Stimulated activated CD8-positive, alpha-beta memory T cell treated with anti-CD3 and anti-CD28 coated beads, Interleukin-2, amount 100 ng/mL, for 48 hours (primary cell): ENCODE data around the gene CCL3.
"Not testable (repeated sequence)": the region's sequence is repeated elsewhere in the genome, so short reads cannot be mapped to it uniquely, and the experiment has no call there.

Experiments
- DNase-seq, 2 donors: peaks; one replicate each; pipeline ENCODE4 v3.0.0-alpha.2; 2020; ENCODE audit warnings: low read depth in 2 of 2

Gene CCL3

DNA sequence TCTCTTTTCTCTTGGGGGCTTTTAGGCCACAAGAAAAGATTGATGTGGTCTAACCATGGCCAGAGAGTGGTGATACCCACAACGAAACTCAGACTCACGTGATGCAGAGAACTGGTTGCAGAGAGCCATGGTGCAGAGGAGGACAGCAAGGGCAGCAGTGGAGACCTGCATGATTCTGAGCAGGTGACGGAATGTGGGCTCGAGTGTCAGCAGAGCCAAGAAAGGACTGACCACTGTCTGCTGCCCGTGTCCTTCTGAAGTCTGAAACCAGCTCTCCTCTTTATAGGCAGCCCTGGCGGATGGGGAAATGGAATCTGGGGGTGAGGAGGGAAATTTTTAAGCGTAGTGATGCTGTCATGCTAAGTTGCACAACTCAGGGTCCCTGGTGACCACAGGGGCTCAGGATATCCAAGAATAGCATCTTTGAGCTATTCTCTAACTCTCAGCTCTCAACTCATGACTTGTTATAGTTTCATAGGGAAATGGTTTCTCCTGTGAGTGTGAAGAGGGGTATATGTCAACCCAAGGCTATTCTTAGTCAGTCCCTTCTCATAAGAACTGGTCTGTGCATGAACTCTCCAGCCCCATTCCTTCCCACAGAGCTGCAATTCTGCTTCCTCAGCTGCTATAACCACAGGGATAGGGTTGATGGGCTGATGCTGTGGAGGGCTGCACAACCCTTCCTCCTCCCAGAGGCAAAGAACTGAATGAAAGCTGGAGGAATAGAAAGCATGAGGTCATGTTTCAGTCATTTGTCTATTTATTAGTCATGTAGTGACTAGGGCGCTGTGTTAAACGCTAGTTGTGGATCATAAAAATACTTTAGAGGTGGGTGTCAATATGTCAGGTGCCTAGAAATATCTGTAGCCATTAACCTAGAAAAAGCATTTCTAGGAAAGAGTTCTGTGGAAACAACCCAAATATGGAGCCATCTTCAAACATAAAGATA lies at the start of gene CCL3:
CCL3 (minus strand) TSS at position 256 of the 949 bp plus-strand sequence; CDS start at position 171, 85 bp downstream.
- no peak for DNase-seq

DNA sequence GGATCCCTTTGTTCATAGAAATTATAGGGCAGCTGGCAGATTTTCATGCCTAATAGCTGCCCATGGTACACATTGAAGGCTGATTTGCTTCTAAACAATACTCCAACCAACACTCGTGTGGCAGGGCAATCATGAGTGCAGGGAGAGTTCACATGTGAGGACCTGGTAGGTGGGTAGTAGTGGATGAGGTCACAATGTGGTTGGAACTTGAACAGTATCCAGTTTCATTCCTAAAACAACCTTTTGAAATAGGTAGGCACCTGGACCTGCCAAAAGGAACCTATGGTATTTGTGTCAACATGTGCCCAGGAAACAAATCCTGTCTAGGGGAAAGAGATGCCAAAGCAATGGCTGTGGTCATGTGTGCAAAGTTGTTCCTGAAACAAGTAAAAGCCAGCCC lies 46.5 kb upstream of the CCL3 start:
- DNase-seq = no peak

DNA sequence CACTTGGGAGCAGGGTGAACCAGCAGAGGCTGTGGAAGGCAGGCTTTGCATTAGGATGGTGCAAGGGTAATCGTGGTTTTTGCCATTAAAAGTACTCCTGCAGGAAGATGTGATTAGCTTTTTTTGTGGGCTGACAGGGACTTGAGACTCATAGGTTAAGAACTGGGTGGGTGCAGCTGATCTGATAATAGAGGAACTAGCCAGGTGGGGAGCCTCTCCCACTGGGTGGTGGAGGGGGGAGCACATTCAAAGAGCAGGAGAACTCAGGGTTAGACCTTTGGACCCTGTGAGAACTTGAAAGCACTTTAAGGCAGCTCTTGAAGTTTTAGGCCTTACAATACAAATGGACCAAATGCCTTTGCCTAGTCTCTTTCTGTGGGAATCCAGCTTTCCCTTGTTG lies 46.1 kb upstream of the CCL3 start:
- no peak for DNase-seq

DNA sequence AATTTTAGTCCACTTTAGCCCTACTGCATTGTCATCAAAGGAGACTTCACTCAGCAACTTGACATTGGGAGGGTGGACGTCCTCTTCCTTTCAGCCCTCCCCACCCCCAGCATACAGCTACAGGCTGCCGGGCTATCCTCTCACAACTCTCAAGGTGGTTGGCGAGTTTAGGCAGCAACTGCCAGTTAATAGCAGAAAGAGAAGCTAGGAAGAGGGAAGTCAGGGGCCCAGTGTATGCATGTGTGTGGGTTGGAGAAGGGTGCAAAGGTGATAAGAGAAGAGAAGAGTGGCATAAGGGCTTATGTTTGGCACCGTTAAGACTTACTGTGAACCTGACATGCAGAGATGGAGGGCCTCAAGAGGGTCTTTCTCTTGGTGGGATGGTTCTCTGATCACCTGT lies 45.5 kb upstream of the CCL3 start:
- DNase-seq = no peak

DNA sequence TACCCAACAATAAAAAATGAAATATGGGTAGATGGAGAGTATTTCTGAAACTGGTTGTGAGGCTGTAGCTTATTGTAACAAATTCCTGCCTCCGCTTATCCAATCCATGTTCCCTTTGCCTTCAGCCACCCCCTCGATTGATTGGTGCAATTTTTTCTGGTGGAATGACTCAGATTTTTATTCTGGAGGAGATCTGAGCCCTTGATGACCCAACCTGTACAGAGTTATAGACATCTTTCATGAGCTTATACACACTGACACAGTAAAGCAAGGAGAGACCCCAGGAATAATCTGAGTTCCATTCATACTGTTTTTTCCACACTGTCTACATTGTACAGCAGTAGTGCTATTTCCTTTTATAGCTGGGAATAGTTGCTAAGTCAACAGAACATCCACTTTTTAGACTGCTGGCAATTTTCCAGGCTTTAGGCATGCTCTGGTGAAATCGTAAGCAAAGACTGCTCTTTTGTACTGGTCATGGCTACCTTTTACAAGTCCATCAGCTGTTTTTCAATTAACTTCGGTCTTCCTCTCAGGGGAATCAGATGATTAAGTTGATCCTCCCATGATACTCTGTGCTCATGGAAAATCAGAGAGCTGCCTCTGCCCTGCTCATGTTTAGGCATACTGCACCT lies 43.8 kb upstream of the CCL3 start:
- DNase-seq = no peak

DNA sequence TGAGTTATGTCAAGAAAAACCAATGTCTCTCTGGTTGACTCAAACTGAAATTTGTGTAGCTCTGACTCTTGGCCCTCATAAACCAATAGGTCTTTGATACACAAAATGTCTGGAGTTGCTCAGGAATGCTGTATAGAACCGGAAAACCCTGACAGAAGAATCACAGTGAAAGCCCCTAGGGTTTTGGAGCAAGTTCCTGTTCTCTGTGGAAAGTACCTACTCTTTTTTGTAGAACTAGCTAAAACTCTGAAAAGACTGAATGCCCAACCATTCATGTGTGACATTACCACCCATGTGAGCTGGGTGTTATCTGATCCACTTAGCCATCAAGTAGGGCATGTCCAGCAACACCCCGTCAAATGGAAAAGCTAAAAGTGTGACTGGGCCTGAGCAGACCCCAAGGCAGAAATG lies 42.5 kb upstream of the CCL3 start:
- no peak for DNase-seq

DNA sequence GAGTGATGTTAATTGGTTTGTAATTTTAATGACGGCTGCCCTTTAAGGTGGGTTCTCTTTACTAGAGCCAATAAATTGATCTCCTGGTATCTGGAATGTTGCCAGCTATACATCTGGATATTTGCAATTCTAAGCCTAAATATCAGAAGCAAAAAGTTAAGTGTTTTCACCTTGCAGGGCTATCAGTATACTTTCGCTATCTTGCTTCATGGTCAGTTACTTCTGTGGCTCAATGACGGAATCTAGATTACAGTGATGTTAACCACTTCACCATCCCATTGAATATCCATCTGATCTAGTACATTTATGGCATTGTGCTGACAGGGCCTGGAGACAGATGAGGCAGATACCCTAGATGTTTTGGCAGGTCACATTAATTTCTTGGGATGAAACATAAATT lies 42.0 kb upstream of the CCL3 start:
- DNase-seq = no peak

DNA sequence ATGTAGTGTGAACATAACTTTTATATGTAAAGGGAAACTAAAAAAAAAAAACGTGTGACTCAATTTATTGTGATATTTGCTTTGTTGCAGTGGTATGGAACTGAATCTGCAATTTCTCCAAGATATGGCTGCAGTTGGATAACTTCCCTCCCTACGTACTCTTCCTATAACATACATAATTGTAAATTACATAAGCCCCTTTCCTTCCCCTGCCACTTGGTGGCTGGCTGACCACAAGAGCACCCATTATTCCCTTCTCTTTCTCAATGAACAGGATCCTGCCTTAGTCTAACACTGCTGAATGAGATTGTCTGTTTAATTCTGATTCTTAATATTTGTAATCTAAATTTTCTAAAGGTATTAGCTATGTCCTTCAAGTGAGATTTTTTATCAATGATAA lies 41.5 kb upstream of the CCL3 start:
- no peak for DNase-seq

DNA sequence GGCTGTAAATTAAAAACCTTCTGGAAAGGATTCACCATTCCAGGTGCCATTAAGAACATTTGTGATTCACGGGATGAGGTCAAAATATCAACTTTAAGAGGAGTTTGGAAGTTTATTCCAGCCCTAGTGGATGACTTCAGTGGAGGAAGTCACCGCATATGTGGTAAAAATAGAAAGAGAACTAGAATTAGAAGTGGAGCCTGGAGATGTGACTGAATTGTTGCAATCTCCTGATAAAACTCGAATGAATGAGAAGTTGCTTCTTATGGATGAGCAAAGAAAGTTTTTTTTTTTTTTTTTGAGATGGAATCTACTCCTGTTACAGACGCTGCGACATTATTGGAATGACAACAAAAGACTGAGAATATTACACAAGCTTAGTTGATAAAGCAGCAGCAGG lies 40.4 kb upstream of the CCL3 start:
- no peak for DNase-seq

DNA sequence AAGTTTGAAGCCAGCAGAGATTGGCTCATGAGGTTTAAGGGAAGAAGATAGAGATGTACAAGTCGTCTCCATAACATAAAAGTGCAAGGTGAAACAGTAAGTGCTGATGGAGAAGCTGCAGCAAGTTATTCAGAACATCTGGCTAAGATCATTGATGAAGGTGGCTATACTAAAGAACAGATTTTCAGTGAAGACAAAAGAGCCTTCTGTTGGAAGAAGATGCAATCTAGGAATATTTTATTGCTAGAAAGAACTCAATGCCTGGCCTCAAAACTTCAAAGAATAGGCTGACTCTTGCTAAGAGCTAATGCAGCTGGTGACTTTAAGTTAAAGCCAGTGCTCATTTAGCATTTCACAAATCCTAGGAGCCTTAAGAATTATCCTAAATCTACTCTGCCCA lies 39.7 kb upstream of the CCL3 start:
- no peak for DNase-seq

DNA sequence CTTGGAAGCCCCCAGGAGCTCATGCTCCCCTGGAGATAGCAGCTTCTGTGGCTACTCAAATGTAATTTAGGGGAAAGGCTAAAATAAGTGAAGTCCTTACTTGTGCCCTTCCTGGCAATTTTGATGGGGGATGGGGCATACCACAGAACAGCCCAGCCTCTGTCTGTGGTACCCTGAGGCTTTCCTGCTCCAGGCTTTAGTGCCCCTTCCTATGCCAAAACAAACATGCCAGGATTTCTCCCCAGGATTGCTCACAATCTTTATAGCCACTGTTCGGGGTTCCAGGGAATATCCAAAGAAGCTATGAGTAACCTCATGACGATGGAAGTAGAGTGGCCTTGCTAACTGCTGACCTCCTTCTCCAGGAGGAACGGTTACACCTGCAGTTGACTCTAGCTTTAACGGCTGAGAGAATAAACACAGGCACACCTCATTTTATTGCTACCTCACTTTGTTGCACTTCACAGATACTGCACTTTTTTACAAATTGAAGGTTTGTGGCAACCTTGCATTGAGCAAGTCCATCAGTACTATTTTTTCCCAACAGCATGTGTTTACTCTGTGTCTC lies 38.6 kb upstream of the CCL3 start:
- no peak for DNase-seq

DNA sequence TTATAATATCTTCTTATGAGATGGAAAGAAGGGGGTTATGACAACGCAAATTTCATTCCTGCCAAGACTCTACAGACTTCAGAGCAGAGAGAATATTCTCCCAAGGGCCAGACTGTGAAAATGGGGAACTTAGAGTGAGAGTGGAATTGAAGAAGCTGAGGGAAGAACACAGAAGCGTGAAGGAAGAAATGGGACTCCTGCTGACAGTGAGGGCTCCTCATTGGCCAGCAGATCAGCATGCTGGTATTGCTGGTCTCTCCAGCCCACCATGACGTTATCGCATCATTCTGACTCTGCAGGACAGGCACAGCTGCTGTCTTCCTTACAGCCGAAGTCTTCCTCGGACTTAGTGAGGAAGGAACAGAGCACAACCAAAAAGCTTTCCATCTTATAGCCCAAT lies 38.0 kb upstream of the CCL3 start:
- no peak for DNase-seq

DNA sequence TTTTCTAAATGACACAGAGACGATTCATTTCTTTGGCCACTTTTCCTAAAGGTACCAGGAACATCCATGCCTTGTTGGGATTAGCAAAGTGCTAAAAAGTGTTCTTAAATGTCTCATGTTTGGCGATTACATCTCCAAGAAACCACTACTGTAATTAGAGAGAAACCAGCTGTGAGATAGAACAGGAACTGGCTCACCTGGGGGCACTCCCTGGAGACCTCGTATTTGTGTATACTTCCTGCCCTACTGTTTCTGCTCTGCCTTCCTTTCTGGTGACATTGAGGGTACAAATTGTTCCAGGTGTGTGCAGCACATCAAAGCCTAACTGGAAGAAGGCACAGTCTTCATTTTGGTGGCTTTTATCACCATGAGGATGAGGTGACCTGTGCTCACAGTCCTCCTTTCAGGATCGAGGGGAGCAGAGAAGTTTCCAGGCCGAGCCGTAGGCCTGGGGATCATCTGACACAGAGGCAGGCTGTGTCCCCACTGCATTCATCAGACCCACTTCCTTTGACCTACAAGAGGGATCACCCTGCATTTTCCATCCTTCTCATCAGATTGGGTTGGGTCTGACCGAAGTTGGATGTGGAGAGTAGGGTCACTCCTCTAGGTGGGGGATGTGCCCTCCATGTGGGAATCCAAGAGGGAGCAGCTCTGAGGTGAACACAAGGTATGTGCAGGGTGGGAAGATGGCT lies 37.4 kb upstream of the CCL3 start:
- no peak for DNase-seq

DNA sequence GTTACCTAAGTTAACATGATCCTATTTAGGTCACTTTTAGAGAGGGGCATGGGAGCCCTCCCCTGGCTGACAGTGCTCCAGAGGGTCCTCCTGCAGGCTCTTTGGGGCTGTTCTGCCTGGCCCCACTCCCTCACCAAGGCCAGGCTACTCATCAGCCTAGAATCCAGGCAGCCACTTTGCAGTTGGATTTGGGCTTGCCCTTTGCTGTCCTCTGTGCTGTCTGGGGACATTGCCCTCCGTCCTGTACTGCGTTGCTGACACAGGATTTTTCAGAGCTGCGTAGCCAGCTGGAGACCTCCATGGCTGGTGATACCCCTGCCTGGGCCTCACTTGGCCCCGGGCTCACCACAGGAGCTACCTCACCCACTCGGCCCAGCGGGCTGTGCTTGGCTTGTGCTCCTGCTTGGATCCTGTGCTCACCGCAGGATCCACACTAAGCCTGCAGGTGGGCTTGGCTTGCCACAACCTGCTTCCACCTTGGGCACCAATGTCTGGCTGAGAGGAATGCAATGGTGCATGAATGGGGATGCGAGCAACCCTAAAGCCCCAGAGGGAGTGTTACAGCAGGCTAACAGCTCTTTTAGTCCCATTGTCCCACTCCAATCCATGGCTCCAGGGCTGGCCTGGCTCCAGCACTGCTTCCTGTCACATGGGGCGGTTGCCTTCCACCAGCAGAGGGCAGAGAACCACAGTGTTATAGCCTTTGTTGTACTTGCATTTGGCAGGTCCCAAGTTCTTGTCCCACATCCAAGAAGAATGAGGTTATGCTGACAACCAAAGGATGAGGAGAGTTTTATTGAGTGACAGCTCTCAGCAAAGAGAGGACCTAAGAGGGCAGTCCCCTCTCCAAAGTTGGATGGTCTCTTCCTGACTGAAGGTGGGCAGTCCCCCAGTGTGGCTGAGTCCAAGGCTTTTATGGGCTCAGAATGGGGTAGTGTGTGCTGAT lies 35.2 kb upstream of the CCL3 start:
- no peak for DNase-seq

DNA sequence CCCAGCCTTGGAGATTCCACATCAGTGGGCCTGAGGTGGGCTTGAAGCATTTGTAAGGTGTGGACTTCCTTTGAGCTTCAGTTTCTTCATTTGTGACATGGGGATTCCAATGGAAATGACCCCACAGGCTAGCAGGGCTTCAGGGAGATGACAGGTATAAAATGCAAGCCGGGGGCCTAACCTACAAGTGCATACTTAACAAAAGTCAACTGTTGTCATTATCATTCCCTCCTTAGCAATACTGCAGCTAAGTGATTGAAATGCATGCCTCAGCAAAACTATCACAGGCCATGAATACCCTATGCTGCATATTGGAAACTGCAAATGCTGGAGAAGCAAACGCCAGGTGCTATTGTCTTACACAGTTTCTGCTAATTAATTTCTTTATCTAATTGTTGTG lies 33.5 kb upstream of the CCL3 start:
- no peak for DNase-seq

DNA sequence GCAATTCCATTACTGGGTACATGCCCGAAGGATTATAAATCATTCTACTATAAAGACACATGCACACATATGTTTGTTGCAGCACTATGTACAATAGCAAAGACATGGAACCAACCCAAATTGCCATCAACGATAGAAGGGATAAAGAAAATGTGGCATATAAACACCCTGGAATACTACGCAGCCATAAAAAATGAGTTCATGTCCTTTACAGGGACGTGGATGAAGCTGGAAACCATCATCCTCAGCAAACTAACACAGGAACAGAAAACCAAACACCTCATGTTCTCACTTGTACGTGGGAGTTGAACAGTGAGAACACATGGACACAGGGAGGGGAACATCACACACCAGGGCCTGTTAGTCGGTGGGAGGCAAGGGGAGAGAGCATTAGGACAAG lies 31.2 kb upstream of the CCL3 start:
- not testable (repeated sequence) for DNase-seq

DNA sequence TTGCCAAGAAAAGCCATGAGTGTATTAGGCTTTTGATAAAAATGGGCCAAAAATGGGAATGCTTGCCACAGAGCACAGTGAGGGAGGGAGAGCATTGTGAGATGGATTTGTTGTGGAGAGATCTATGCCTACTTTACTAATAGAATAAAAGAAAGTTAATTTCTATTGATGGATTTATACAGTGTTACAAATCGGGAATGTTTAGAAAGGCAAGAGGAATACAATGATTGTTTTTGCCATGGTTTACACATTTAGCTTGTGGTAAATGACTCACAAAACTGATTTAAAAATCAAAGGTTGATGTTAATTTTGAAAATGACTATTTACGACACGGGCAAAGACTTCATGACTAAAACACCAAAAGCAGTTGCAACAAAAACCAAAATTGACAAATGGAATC lies 30.3 kb upstream of the CCL3 start:
- DNase-seq = no peak

DNA sequence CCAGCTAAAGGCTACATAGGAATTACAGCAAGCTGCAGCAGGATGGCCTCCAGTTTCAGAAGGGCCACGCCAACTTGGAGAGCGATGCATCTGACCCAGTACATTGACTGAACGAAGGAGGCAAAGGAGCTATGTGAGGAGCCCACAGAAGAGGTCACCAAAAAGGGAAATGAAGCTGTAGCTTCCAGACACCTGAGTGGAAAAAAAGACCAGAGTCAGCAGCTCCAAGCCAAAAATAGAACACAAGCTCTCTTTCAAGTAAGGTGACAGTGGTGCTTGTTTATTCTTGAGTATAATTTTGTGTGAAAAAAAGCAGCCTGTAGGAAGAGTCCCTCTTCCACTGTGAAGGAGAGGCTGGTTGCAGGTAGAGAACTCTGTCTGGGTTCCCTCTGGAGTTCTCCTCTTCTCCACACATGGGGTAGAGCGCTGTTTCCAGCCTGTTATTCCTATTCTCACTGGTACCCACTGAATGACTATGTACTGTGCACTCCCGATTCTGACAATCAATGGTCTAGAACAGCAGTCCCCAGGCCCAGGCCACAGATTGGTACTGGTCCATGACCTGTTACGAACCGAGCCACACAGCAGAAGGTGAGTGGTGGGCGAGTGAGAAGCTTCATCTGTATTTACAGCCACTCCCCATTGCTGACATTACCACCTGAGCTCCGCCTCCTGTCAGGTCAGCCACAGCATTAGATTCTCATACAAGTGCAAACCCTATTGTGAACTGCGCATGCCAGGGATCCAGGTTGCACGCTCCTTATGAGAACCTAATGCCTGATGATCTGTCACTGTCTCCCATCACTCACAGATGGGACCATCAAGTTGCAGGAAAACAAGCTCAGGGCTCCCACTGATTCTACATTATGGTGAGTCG lies 28.8 kb upstream of the CCL3 start:
- no peak for DNase-seq

DNA sequence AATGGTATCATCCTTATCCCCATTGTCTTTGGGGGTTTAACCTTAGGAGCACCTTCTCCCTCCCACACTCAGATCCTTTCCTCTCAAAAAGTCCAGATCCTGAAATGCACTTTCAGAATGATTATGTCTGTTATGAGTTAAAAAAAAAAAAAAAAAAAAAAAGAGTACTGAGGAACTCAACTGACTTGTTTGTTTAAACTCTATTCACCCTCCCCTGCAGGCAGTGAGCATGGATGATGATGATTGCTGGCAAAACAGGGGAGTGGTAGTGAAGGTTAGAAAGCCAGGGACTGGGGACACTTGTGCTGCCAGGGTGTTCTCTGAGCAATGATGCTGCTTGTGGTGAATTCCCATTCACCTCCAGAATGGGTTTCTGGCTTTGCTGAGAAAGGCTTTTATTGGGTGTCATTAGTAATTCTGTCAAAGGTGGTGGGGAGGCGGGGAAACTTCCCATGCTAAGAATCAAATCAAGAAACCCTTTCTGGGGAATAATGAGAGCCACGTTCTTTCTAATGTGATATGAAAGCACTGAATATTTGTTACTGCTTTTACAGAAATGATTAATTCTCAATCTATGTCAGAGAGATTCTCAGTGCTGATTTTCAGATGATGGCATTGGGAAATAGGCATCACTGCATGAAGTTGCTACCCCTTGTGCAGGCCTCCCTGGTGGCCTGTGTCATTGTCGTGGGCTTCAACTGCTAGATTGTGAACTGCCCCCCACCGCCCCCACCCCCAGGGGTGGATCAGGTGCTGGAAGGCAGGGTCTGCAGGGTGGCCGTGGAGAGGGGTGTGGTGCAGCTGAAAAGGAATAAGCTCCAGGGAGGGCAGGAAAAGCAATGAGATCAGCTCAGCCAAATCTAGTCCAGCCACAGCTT lies 27.8 kb upstream of the CCL3 start:
- peak in 1 of 2 donors; percentile 28 for DNase-seq
